Amniotic stem cell (primary cell): ENCODE measurements around the gene NPBWR2.
"Not testable (repeated sequence)": the region's sequence is repeated elsewhere in the genome, so short reads cannot be mapped to it uniquely, and the experiment has no call there.

ENCODE experiments used
- DNase-seq: peaks from one replicate; lab custom pipeline; 2025; lab: John Stamatoyannopoulos, UW

The NPBWR2 gene

DNA sequence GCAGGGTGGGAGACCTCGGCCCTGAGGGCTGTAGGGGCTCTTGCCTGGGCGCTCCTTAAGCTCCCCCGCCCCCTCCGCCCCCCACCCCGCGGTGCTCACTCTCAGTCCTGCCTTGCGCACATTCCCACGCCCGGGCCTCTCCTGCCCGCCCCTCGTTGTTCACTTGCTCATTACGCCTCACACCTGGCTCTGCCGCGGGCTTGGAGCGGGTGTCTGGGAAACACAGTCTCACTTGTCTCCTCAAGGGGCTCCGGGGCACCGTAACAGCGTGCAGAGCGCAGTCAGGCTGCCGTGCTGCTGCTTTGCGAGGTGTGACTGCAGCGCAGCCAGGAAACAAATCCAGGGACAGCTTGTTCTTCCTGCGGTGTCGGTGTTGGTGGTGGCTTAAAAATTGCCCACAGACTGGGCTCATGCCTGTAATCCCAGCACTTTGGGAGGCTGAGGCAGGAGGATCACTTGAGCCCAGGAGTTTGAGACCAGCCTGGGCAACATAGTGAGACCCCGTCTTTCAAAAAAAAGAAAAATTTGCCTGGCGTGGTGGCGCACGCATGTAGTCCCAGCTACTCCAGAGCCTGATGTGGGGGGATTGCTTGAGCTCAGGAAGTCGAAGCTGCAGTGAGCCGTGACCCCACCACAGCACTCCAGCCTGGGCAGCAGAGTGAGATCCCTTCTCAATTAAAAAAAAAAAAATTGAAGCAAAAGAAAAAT, 4.6 kb downstream of the NPBWR2 start:
- no peak for DNase-seq

DNA sequence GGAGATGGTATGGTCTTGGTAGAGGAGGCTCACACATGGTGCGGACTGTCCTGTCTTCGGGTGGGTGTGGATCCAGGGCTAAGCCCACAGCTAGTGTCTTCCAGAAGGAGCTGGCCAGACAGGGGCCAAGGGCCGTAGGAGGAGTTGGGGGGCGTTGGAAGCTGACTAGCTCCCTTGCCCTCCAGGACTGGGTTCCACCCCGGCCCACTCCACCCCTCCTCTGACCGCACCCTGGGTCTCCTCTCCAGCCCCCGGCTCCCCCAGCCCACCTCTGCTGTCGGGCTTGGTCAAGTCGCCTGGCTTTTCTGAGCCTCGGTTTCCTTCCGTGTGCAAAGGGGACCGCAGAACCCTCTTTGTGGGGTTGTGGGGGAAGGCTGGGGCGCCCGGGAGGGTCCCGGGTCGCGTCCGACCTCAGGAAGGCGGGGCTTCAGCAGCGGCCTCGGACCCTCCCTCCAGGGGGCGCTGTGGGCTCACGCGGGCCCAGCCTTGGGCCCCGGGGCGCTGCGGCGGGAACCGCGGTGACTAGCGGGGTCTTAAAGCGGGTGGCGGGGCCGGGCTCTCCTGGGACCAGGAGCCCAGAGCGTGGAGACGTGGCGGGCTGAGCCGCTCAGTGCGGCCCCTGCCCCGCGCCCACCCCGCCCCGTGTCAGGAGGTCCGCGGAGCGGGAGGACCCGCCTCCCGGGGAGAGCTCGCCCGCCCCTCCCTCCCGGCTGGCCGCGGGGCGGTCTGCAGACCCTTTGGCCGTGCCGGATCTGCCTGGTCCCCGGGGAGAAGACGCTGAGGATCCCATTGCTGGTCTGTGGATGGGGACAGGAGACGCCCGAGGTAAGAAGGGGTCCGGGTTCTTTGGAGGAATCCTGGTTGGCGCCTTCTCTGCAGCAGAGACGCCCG, 5.4 kb downstream of the NPBWR2 start:
- no peak for DNase-seq

DNA sequence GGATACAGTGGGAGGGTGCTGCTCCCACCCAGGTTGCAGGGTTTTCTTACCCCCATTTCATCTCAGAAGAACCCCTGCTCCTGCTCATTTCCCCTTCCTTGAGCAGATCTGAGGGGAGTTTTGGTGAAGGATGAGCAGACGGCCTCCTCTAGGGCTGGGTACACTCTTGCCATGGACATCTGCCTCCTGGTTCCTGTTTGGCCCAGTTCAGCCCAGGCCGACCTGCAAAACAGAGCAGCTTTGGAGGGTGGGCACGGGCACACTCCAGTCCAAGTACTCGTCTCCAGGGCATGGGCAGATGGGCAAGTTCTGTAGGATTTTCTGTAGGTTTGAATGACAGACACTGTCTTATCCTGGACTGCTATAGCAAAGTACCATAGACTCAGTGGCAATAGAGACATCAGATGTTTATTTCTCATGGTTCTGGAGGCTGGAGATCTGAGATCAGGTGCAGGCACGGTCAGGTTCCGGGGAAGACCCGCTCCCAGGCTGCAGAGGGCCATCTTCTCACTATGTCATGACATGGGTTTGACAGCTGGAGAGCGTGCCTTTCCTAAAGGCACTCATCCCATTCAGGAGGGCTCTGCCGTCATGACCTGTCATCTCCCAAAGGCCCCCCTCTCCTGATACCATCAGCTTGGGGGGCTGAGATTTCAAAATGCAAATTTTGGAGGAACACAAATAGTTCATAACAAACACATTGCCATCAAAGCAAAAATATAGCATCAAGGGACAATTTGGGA, 6.2 kb downstream of the NPBWR2 start:
- no peak for DNase-seq

DNA sequence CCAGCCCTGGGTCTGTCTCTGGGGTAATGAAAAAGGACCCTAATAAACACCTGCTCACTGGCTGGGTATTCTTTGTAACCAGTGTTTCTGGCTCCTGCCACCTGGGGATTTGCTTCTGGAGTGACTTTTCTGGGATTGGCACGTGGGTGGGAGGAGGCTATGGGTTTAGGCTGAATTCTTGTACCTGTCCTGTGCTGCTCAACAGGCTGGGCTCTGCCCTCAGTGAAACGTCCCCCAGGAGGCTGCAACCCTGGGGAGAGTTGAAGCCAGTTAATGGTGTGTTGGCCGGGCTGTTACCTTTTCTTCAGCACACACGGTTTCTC, 6.8 kb downstream of the NPBWR2 start:
- DNase-seq = no peak

DNA sequence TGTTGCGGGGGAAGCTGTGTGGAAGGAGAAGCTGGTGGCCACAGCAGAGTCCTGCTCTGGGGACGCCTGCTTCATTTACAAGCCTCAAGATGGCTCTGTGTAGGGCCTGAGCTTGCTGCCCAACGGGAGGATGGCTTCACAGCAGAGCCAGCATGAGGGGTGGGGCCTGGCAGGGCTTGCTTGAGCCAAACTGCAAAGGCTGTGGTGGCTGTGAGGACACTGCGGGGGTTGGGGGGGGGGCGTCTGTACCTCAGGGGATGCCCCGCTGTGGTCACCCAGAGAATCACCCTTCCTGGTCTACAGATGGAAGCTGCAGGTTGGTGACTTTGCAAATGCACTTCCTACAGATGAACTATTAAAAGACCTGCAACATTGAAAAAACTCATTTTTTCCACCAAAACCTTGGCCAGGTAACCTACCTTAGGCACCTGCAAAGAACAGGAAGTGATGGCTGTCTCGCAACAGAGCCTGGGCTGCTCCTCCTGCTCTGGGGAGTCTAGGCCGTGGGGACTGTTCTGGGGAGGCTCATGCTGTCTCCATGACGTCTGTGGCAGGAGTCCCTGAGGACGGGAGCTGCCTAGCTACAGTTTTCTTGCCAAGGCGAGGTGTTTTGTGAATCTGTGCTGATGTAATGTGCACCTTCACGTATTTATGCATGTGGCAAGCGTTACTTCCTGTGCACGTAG, 7.3 kb downstream of the NPBWR2 start:
- no peak for DNase-seq

DNA sequence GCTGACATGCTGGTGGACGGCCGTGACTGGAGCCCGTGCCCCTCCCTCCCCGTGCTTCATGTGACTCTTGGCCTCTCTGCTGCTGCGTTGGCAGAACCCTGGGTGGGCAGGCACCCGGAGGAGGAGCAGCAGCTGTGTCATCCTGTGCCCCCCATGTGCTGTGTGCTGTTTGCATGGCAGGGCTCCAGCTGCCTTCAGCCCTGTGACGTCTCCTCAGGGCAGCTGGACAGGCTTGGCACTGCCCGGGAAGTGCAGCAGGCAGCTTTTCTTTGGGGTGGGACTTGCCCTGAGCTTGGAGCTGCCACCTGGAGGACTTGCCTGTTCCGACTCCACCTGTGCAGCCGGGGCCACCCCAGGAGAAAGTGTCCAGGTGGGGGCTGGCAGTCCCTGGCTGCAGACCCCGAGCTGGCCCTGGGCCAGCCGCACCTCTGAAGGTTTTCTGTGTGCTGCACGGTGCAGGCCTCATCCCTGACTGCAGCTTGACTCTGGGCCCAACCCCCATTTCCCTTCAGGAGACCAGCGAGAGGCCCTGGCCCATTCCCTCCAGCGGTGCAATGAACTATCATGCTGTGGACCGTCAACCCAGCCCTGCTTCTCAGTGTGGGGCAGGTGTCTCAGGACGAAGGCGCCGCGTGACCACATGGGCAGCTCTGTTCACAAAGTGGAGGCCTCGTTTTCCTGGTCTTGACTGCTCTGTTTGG, 8.1 kb downstream of the NPBWR2 start:
- no peak for DNase-seq

DNA sequence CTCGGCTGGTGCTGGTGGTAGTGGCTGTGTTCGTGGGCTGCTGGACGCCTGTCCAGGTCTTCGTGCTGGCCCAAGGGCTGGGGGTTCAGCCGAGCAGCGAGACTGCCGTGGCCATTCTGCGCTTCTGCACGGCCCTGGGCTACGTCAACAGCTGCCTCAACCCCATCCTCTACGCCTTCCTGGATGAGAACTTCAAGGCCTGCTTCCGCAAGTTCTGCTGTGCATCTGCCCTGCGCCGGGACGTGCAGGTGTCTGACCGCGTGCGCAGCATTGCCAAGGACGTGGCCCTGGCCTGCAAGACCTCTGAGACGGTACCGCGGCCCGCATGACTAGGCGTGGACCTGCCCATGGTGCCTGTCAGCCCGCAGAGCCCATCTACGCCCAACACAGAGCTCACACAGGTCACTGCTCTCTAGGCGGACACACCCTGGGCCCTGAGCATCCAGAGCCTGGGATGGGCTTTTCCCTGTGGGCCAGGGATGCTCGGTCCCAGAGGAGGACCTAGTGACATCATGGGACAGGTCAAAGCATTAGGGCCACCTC, 8.8 kb downstream of the NPBWR2 start:
- no peak for DNase-seq

DNA sequence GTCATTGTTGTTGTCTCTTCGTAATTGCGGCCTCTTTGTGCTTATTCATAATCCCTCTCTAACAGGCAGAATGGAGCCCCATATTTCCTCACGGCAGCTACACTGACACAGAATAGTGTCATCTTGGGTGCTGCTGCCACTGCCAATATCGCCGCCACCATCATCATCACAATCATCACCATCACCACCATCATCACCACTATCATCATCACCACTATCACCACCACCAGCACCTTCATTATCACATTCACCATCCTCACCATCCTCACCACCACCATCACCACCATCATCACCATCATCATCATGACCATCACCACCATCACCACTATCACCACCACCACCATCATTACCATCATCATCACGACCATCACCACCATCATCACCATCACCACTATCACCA, 10.8 kb downstream of the NPBWR2 start:
- DNase-seq = no peak

DNA sequence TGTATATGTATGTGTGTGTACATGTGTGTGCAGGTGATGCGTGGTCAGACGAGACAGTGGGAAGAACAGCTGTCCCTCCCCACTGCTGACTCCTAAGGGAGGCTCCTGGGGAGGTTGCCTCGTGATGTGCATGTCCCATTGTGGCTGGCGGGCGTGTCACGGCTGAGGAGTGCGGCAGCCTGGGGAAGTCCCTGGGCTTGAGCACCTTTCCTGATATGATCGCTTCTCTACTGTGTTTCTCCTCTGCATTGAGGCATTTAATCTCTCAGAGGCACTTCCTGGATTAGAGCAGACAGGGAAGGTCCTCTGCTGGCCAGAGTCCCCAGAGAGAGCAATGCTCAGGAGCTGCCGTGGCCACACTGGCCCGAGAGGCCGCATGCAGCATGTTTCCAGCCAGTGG, 11.4 kb downstream of the NPBWR2 start:
- DNase-seq = no peak

DNA sequence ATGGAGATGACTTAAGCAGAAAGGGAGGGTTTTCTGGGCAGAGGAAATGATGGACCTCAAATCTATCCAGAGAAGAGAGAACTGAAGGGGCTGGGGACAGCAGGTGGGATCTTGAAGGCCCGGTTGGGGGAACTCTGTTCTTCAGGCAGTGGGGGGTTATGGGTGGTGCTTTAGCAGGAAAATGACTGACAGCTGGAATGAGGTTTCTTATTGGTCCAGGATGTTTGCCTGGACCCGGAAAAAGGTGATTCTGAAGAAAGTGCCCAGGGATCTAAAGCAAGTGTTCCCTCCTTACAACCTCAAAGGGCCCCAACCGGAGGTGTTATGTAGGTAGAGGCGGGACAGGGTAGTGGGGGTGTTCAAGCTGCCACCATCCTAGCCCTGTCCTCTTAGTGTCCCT, 11.9 kb downstream of the NPBWR2 start:
- no peak for DNase-seq

DNA sequence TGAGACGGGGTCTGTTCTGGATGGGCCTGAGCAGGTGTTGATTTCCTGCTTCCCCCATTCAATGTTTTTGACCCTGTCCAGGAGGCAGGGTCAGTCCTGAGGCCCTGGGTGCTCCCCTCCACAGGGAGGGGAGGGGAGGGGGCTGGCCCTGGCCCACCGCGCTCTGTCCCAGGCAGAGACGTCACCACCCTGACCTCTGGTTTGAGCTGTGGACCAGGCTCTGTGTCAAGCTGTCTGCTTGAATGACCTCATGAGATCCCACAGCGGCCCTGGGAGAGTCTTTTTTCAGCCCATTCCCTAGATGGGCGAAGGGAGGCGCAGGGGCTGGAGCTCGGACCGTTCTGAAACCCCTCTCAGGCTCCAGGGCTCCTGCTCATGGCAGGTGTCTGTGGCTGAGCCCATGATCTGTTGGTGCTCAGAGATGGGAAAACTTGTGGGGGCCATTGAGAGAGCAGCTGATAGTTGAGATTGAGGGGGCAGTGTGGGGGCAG, 14.3 kb downstream of the NPBWR2 start:
- DNase-seq = no peak

DNA sequence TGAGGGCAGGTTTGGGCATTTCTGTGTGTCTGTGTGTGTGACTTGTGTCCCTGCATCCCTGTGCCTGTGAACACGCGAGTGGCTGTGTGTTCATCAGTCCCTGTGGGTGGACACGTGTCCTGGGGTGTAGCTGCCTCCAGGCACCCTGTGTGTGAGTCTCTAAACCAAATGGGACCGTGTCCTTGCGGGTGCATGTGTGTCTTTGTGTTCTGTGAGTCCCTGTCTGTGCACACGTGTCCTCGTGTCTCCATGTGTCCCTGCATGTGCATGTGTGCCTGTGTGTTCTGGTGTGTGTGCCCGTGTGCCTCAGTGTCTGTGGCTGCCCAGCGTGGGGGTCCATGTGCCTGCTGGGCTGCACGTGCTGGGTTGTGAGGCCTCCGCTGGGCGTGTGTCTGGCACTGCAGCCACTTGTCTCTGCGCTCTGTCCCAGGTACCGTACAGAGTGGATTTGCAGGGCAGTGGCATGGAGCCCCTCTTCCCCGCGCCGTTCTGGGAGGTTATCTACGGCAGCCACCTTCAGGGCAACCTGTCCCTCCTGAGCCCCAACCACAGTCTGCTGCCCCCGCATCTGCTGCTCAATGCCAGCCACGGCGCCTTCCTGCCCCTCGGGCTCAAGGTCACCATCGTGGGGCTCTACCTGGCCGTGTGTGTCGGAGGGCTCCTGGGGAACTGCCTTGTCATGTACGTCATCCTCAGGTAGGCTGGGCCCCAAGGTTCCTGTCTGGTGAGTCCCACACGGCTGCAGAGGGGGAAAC, 14.9 kb downstream of the NPBWR2 start:
- no peak for DNase-seq

DNA sequence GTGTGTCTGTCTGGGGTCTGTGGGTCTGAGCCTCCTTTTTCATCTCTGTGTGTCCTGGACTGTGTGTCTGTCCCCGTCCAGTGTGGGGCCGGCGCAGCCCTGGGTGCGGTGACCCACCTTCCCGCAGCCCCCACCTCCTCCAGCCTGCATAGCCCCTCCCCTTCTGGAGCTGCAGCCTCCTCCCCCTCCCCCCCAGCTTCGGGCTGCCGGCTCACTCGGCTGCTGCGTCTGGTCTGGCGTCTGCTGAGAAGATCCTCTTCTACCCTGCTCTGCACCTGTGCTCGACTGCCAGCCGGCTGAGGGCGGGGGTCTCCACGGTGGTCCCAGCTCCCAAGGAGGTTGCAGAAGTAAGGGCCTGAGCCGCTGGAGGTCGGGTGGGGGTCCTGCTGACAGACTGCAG, 15.6 kb downstream of the NPBWR2 start:
- DNase-seq = no peak

DNA sequence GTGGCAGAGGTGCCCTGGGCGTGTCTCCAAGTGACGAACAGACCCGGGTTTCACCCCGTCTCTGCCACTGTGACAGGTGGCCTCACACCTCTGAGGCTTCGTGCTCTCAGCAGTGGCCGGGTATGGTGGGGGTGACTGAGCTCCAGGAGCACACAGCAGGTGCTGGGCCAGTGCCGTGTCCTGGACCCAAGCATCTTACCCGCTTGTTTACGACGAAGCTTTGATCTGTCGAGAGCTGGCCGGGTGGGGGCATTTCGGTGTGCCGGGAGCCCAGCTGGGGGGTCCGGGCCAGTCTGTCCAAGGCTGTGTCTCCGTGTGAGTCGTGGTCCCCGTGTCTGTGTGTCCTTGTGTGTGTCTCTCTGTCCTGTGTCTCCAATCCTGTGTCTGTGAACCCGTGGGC, 16.0 kb downstream of the NPBWR2 start:
- DNase-seq = no peak

DNA sequence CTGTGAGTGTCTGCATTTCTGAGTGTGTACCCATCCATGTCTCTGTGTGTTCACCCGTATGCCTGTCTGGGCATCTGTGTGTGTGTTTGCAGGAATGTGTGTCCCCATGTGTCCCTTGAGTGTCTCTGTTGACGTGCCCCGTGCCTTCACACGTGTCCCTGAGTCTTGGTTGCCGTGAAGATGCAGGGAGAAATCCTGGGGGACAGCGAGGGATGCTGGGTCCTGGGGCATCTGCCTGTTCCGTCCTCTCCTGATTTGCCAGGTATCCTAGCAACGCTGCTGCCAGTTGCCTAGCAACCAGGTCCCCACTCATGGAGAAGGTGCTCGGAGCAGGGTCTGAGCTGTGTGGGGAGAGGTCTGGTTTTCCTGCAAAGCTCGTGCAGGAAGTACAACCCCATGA, 17.2 kb downstream of the NPBWR2 start:
- no peak for DNase-seq

DNA sequence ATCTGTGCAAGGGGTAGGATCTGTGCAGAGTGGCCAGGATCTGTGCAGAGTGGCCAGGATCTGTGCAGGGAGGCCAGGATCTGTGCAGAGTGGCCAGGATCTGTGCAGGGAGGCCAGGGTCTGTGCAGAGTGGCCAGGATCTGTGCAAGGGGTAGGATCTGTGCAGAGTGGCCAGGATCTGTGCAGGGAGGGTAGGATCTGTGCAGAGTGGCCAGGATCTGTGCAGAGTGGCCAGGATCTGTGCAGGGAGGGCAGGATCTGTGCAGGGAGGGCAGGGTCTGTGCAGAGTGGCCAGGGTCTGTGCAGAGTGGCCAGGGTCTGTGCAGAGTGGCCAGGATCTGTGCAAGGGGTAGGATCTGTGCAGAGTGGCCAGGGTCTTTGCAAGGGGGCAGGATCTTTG, 18.8 kb downstream of the NPBWR2 start:
- not testable (repeated sequence) for DNase-seq

DNA sequence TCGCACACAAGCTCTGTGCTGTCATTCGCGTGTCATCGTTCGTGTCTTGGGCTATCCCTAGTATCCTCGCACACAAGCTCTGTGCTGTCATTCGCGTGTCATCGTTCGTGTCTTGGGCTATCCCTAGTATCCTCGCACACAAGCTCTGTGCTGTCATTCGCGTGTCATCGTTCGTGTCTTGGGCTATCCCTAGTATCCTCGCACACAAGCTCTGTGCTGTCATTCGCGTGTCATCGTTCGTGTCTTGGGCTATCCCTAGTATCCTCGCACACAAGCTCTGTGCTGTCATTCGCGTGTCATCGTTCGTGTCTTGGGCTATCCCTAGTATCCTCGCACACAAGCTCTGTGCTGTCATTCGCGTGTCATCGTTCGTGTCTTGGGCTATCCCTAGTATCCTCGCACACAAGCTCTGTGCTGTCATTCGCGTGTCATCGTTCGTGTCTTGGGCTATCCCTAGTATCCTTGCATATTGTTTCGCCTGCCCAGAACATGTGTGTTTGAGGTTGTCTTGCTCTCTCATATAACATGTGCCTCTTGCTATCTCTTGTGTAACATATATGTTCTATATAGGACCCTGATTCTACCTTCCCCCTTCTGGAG, 20.0 kb downstream of the NPBWR2 start:
- not testable (repeated sequence) for DNase-seq

DNA sequence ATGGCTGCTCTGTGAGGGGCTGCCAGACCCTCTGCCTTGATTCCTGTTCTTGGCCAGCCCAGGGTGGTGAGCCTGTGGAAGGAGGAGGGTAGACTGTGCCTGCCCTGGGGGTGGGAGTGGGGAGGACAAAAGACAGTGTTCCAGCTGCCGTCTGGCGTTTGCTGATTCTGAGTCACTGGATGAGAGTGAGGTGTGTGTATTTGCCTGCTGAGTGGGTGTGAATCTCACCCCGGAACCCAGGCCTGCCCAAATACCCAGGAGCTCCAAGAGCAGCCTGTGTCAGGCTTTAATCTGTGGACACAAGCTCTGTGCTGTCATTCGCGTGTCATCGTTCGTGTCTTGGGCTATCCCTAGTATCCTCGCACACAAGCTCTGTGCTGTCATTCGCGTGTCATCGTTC, 20.6 kb downstream of the NPBWR2 start:
- no peak for DNase-seq

DNA sequence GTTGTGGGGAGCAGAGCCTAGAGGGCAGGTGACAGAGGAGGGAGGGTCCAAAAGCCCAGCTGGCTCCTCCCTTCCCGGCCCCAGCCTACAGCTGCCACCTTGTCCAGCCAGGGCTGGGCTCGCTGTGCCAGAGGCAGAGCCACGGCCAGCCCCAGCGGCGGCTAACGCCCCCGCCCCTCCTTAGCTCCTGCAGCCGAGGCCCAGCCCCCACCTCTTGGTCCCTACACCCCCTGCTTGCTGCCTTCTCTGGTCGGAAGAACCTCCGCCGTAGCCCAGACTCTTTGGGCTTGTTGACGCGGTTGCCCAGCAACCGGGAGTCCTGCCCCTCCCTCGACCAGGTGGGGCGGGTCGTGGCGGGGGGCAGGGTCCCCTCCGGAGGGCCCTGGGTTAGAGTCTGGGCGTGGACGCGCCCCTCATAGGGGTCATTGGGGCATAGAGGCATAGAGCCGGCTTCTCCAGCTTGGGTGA, 22.6 kb downstream of the NPBWR2 start:
- no peak for DNase-seq
